IMR-90 (cell line): ENCODE measurements around the gene RBP5. TPM values are rescaled to one million over a fixed set of nuclear protein-coding genes. Genes with fewer than 3 reads are reported as not detected.

Source experiments
- ATAC-seq: fragments of 200-7000 bp; cut with Tn5 transposase; 2 replicates; pipeline ENCODE4 v1.9.1; 2020; ENCODE audit warnings: low read depth, mild to moderate bottlenecking, moderate library complexity
- BruUV-seq: library from RNA; stranded (reverse); fragments of 400-500 nt; replicated peaks from 2 replicates; lab custom pipeline; 2021; lab: Mats Ljungman, UMichigan
- CTCF ChIA-PET: fragments of 300-600 bp; formaldehyde crosslinking; extraction: SDS; loops from one replicate; lab custom pipeline; 2021; ENCODE audit warnings: antibody characterized with exemption; lab: Yijun Ruan, JAX
- POLR2A ChIA-PET: fragments of 300-600 bp; sonication (Branson Sonifier 250); formaldehyde crosslinking; loops from one replicate; lab custom pipeline; 2022; ENCODE audit warnings: antibody characterized with exemption; ENCODE audit not compliant: unreplicated experiment; lab: Charles Lee
- DNase-seq: peaks from one replicate; pipeline ENCODE4 v3.0.0; 2013
- H2AFZ ChIP-seq: replicated peaks from 2 replicates; pipeline ENCODE3; 2013; ENCODE audit warnings: low read length, mild to moderate bottlenecking; ENCODE audit not compliant: poor library complexity
- H2AK5ac ChIP-seq: 2 replicates; pipeline ENCODE4 v1.6.1; 2013; ENCODE audit warnings: low read depth, low read length, inconsistent platforms
- H2AK9ac ChIP-seq: replicated peaks from 2 replicates; pipeline ENCODE3; 2013; ENCODE audit warnings: mild to moderate bottlenecking, low read depth, low read length, moderate library complexity; ENCODE audit not compliant: poor library complexity
- H2BK120ac ChIP-seq: 2 replicates; pipeline ENCODE4 v1.6.1; 2013; ENCODE audit warnings: low read depth, low read length, inconsistent platforms
- H2BK15ac ChIP-seq: 3 replicates; pipeline ENCODE4 v1.6.1; 2013; ENCODE audit warnings: low read depth, low read length, inconsistent platforms
- H2BK20ac ChIP-seq: 2 replicates; pipeline ENCODE4 v1.6.1; 2013; ENCODE audit warnings: low read depth, mild to moderate bottlenecking, inconsistent platforms, low read length, moderate library complexity
- H2BK5ac ChIP-seq: 2 replicates; pipeline ENCODE4 v1.6.1; 2013; ENCODE audit warnings: mild to moderate bottlenecking, low read depth, low read length, inconsistent platforms; ENCODE audit not compliant: poor library complexity, severe bottlenecking
- H3K14ac ChIP-seq: replicated peaks from 2 replicates; pipeline ENCODE4 v1.6.1; 2013; ENCODE audit warnings: low read depth, low read length, inconsistent platforms
- H3K18ac ChIP-seq: 2 replicates; pipeline ENCODE4 v1.6.1; 2013; ENCODE audit warnings: low read depth, low read length, control low read depth
- H3K23ac ChIP-seq: 2 replicates; pipeline ENCODE4 v1.6.1; 2013; ENCODE audit warnings: low read depth, low read length, inconsistent platforms
- H3K27ac ChIP-seq: 2 replicates; pipeline ENCODE4 v1.5.1; 2013; ENCODE audit warnings: mild to moderate bottlenecking, control low read depth, low read length; ENCODE audit not compliant: insufficient read depth
- H3K27me3 ChIP-seq: 2 replicates; pipeline ENCODE4 v1.6.1; 2013; ENCODE audit warnings: low read length; ENCODE audit not compliant: control insufficient read depth, insufficient read depth
- H3K36me3 ChIP-seq: 2 replicates; pipeline ENCODE4 v1.6.1; 2013; ENCODE audit warnings: low read length, mixed read lengths; ENCODE audit not compliant: control insufficient read depth, insufficient read depth
- H3K4ac ChIP-seq: 2 replicates; pipeline ENCODE4 v1.6.1; 2013; ENCODE audit warnings: low read depth, low read length, inconsistent platforms
- H3K4me1 ChIP-seq: 2 replicates; pipeline ENCODE4 v1.6.1; 2013; ENCODE audit warnings: low read length, mixed read lengths; ENCODE audit not compliant: control insufficient read depth, insufficient read depth
- H3K4me2 ChIP-seq: 2 replicates; pipeline ENCODE4 v1.6.1; 2013; ENCODE audit warnings: low read depth, mild to moderate bottlenecking, control low read depth, low read length, moderate library complexity
- H3K4me3 ChIP-seq: 2 replicates; pipeline ENCODE4 v1.5.1; 2013; ENCODE audit warnings: low read depth, mild to moderate bottlenecking, control low read depth, low read length, moderate library complexity; ENCODE audit not compliant: insufficient read depth
- H3K56ac ChIP-seq: 2 replicates; pipeline ENCODE4 v1.6.1; 2013; ENCODE audit warnings: low read length, inconsistent platforms; ENCODE audit not compliant: insufficient read depth; ENCODE audit errors: extremely low read depth
- H3K79me1 ChIP-seq, 2 experiments: 2 replicates each; pipeline ENCODE4 v1.6.1; 2013; ENCODE audit warnings: low read length in 2 of 2, inconsistent platforms in 1 of 2, low read depth in 1 of 2
- H3K9ac ChIP-seq: 2 replicates; pipeline ENCODE4 v1.6.1; 2013; ENCODE audit warnings: low read depth, low read length, control low read depth
- H3K9me1 ChIP-seq: 2 replicates; pipeline ENCODE4 v1.6.1; 2013; ENCODE audit warnings: low read length, inconsistent platforms; ENCODE audit not compliant: insufficient read depth
- H3K9me3 ChIP-seq: 2 replicates; pipeline ENCODE4 v1.6.1; 2013; ENCODE audit warnings: low read length; ENCODE audit not compliant: control insufficient read depth, insufficient read depth
- H4K20me1 ChIP-seq: 2 replicates; pipeline ENCODE4 v1.6.1; 2013; ENCODE audit warnings: low read length, inconsistent platforms; ENCODE audit not compliant: insufficient read depth
- H4K5ac ChIP-seq: 2 replicates; pipeline ENCODE4 v1.6.1; 2013; ENCODE audit warnings: mild to moderate bottlenecking, low read depth, low read length, control low read depth
- H4K8ac ChIP-seq, 2 experiments: 2 replicates each; pipeline ENCODE4 v1.6.1; 2013; ENCODE audit warnings: low read depth in 2 of 2, low read length in 2 of 2, control low read depth in 1 of 2, inconsistent platforms in 1 of 2
- H4K91ac ChIP-seq: 2 replicates; pipeline ENCODE4 v1.6.1; 2013; ENCODE audit warnings: low read depth, low read length, inconsistent platforms; ENCODE audit not compliant: insufficient read depth
- BHLHE40 ChIP-seq: fragments of 150-350 bp; IDR thresholded peaks from 2 replicates; pipeline ENCODE4 v1.6.1; 2016; ENCODE audit warnings: mild to moderate bottlenecking, low read depth, low read length
- CEBPB ChIP-seq: IDR thresholded peaks from 2 replicates; pipeline ENCODE4 v1.6.1; 2012; ENCODE audit warnings: low read depth, low read length, improper control_type of control experiment
- CHD1 ChIP-seq: IDR thresholded peaks from 2 replicates; pipeline ENCODE4 v1.6.1; 2012; ENCODE audit warnings: low read depth, low read length, improper control_type of control experiment
- CTCF ChIP-seq: conservative IDR thresholded peaks from 2 replicates; pipeline ENCODE4 v1.5.1; 2012; ENCODE audit warnings: mild to moderate bottlenecking, low read depth, low read length, improper control_type of control experiment
- ELK1 ChIP-seq: fragments of 150-350 bp; IDR thresholded peaks from 2 replicates; pipeline ENCODE4 v1.6.1; 2016; ENCODE audit warnings: low read depth, mild to moderate bottlenecking, low read length, moderate library complexity, borderline replicate concordance
- FOS ChIP-seq: fragments of 150-350 bp; IDR thresholded peaks from 2 replicates; pipeline ENCODE4 v1.6.1; 2016; ENCODE audit warnings: low read depth, low read length
- MAFK ChIP-seq: IDR thresholded peaks from 2 replicates; pipeline ENCODE4 v1.6.1; 2012; ENCODE audit warnings: low read depth, low read length, improper control_type of control experiment
- MAZ ChIP-seq: IDR thresholded peaks from 2 replicates; pipeline ENCODE4 v1.6.1; 2012; ENCODE audit warnings: low read depth, mild to moderate bottlenecking, low read length, improper control_type of control experiment, moderate library complexity, borderline replicate concordance
- MXI1 ChIP-seq: IDR thresholded peaks from 2 replicates; pipeline ENCODE4 v1.6.1; 2012; ENCODE audit warnings: low read depth, mild to moderate bottlenecking, low read length, moderate library complexity, borderline replicate concordance
- NFE2L2 ChIP-seq: fragments of 150-350 bp; IDR thresholded peaks from 2 replicates; pipeline ENCODE4 v1.6.1; 2016; ENCODE audit warnings: low read depth, mild to moderate bottlenecking, low read length
- POLR2A ChIP-seq: IDR thresholded peaks from 2 replicates; pipeline ENCODE4 v1.6.1; 2012; ENCODE audit warnings: mild to moderate bottlenecking, low read depth, low read length
- RAD21 ChIP-seq: IDR thresholded peaks from 2 replicates; pipeline ENCODE4 v1.6.1; 2012; ENCODE audit warnings: low read length, improper control_type of control experiment
- RCOR1 ChIP-seq: IDR thresholded peaks from 2 replicates; pipeline ENCODE4 v1.6.1; 2012; ENCODE audit warnings: mild to moderate bottlenecking, low read length, improper control_type of control experiment; ENCODE audit not compliant: insufficient replicate concordance
- RFX5 ChIP-seq: IDR thresholded peaks from 2 replicates; pipeline ENCODE4 v1.8.0; 2012; ENCODE audit warnings: low read depth, mild to moderate bottlenecking, low read length, moderate library complexity
- SMC3 ChIP-seq: fragments of 150-350 bp; IDR thresholded peaks from 2 replicates; pipeline ENCODE4 v1.6.1; 2016; ENCODE audit warnings: low read depth, mild to moderate bottlenecking, antibody characterized with exemption, low read length, moderate library complexity
- USF2 ChIP-seq: fragments of 150-350 bp; IDR thresholded peaks from 2 replicates; pipeline ENCODE4 v1.6.1; 2017; ENCODE audit warnings: mild to moderate bottlenecking, antibody characterized with exemption, low read length, low read depth
- WGBS, 2 experiments: methylation state at CpG; one replicate each; pipeline versions ENCODE4 v1.1.5 to v1.1.7; 2013; ENCODE audit warnings: missing lambda C conversion rate in 2 of 2; ENCODE audit not compliant: insufficient read length in 1 of 2; ENCODE audit errors: extremely low coverage in 2 of 2; 5-methylcytosine and 5-hydroxymethylcytosine counted together
- dilution Hi-C: fragments of 300-500 bp; cut with HindIII; formaldehyde crosslinking; loops from one replicate; pipeline ENCODE4 v1.14.3; 2018; ENCODE audit warnings: low sequenced_read_pairs; ENCODE audit not compliant: unreplicated experiment
- in situ Hi-C: fragments of 300-500 bp; cut with MboI; formaldehyde crosslinking; loops from 3 replicates; pipeline ENCODE4 v1.14.3; 2019; ENCODE audit warnings: low sequenced_read_pairs, inconsistent platforms, mixed read lengths
- intact Hi-C: fragments of 100-400 bp; cut with micrococcal nuclease; formaldehyde crosslinking; loops from 2 replicates; pipeline ENCODE4 v1.10.0; 2022
- polyA plus RNA-seq, 3 experiments: library from polyadenylated mRNA; depleted of rRNA; stranded (reverse); fragments of >200 nt; gene quantifications; 2 replicates each; pipeline ENCODE4 v1.2.3, GENCODE V29; 2012; ENCODE audit warnings: low replicate concordance in 1 of 3
- total RNA-seq: library from RNA; depleted of rRNA; stranded (reverse); fragments of >200 nt; gene quantifications from 2 replicates; pipeline ENCODE4 v1.2.3, GENCODE V29; 2012

Gene RBP5
- total and polyA plus RNA-seq, 2 of the 4 experiments (the other 2 are of a cell fraction) = 0.15 TPM; not detected in 1

GRCh38 chr12:7154042-7154441 lies 25.4 kb upstream of the RBP5 start:
- Histone ChIP-seq H4K5ac (no peak overlapping the region), H3K4ac (no peak overlapping the region), H3K4me3 (no peak overlapping the region), H2AFZ (no peak overlapping the region), H4K8ac (no peak overlapping the region), H2BK5ac (no peak overlapping the region), H3K56ac (no peak overlapping the region), H4K91ac (no peak overlapping the region), H3K9me1 (no peaks in the 10 kb centered on the region), H3K9me3 (no peaks in the 10 kb centered on the region), H4K20me1 (no peaks in the 10 kb centered on the region; the same call in 1 of the 2 replicates), H2AK9ac (no peak overlapping the region), H3K4me1 (no peaks in the 10 kb centered on the region), H3K18ac (no peak overlapping the region), H2BK20ac (no peak overlapping the region), H3K14ac (no peak overlapping the region), H3K79me1 (no peaks in the 10 kb centered on the region), H2BK15ac (no peak overlapping the region), H3K27ac (no peak overlapping the region), H3K9ac (no peak overlapping the region), H2AK5ac (no peak overlapping the region), H3K36me3 (peaks cover 37% of the 10 kb centered on the region), H3K23ac (no peak overlapping the region), H2BK120ac (no peak overlapping the region), H3K27me3 (no peaks in the 10 kb centered on the region), H3K4me2 (no peak overlapping the region)
- ChIA-PET POLR2A (interaction anchor here (0.7 kb wide), 1 partner anchor 30 kb away, joined by 3 read pairs; no protein-coding TSS in a partner anchor), CTCF (no interaction called here)
- 100% methylated on average over 2 of the region's 6 CpGs; no CpG with 5 or more reads in 1 of the 2 experiments for WGBS, 2 experiments
- DNase-seq (no peak), ATAC-seq (no peak)
- in situ Hi-C loops = no loop called here
- no TSS peak for BruUV-seq
- intact Hi-C loops = no loop called here
- TF ChIP-seq NFE2L2 (no peak), MAZ (no peak), MAFK (no peak), RCOR1 (no peak), BHLHE40 (no peak), CHD1 (no peak), RFX5 (no peak), USF2 (no peak), FOS (no peak), SMC3 (no peak), CTCF (no peak), CEBPB (no peak), RAD21 (no peak), MXI1 (no peak), POLR2A (no peak), ELK1 (no peak)
- dilution Hi-C loops = no loop called here
